Testis (tissue), 2 donors: ENCODE measurements around the gene OTOA.
"Not testable (repeated sequence)": the region's sequence is repeated elsewhere in the genome, so short reads cannot be mapped to it uniquely, and the experiment has no call there.

Source experiments
- CTCF ChIP-seq, 3 experiments: fragments of 450-650 bp in 2 of 3; fragments of 200-600 bp in 1 of 3; sonication (generic) in 1 of 3; IDR thresholded peaks; one replicate each; pipeline ENCODE4 v1.5.1; 2016 to 2019; ENCODE audit warnings: antibody characterized with exemption in 3 of 3, mild to moderate bottlenecking in 2 of 3, moderate library complexity in 1 of 3
- POLR2A ChIP-seq: fragments of 450-650 bp; IDR thresholded peaks from one replicate; pipeline ENCODE4 v1.6.1; 2017; ENCODE audit warnings: antibody characterized with exemption, mild to moderate bottlenecking, moderate library complexity

GRCh38 chr16:21756192-21757079, 92.7 kb downstream of the OTOA start:
- TF ChIP-seq CTCF (IDR thresholded peaks at IDR 0.05); POLR2A: not testable (repeated sequence)
